ENCODE measurements around the gene GBF1. TPM values are rescaled to one million over a fixed set of nuclear protein-coding genes. Genes with fewer than 3 reads are reported as not detected.

Gene GBF1
- total and polyA plus RNA-seq, 2 experiments from 2014 or later = 43.1 to 55.4 TPM

- WGBS (ENCODE audit: low lambda C conversion rate, missing lambda C conversion rate) = 43% methylated on average over 30 of the region's 30 CpGs
- peaks cover 14% of the 10 kb centered on the region for H3K4me1 ChIP-seq (ENCODE audit: insufficient read depth)
- no peaks in the 10 kb centered on the region for H3K27me3 ChIP-seq
- peak overlapping the region; percentile 64 for H2AFZ ChIP-seq
- TF ChIP-seq CTCF (IDR thresholded peaks at IDR 0.05; ENCODE audit: poor library complexity) = peak; percentile 98
- TF ChIP-seq EZH2 (IDR thresholded peaks at IDR 0.05; ENCODE audit: borderline replicate concordance) = no peak
- TF ChIP-seq EZH2phosphoT487 (IDR thresholded peaks at IDR 0.05; ENCODE audit: low read depth, severe bottlenecking, unreplicated experiment) = no peak
- peak overlapping the region; percentile 91 for H3K4me3 ChIP-seq
- H3K4me2 ChIP-seq = peak overlapping the region; percentile 98
- no peaks in the 10 kb centered on the region for H3K9me2 ChIP-seq (replicated peaks; ENCODE audit: insufficient read depth)
- DNase-seq (ENCODE audit: low spot score) = no peak
- H3K27ac ChIP-seq = peak overlapping the region; percentile 97
- H3K79me2 ChIP-seq = peaks cover 11% of the 10 kb centered on the region
- no peaks in the 10 kb centered on the region for H4K20me1 ChIP-seq (ENCODE audit: insufficient read depth, poor library complexity, severe bottlenecking)
- no peaks in the 10 kb centered on the region for H3K36me3 ChIP-seq (replicated peaks; ENCODE audit: insufficient read depth, low read depth)
- H3K9me3 ChIP-seq (ENCODE audit: low read depth) = no peaks in the 10 kb centered on the region
These were observed 148.2 kb downstream of the GBF1 start for GRCh38 chr10:102393411-102394078.

GRCh38 chr10:102394079-102394800 is 148.9 kb downstream of the GBF1 start:
- peak overlapping the region; percentile 60 for H2AFZ ChIP-seq
- no peaks in the 10 kb centered on the region for H3K9me3 ChIP-seq (ENCODE audit: low read depth)
- peak; percentile 97 for DNase-seq (ENCODE audit: low spot score)
- 2% methylated on average over 69 of the region's 71 CpGs for WGBS (ENCODE audit: low lambda C conversion rate, missing lambda C conversion rate)
- H4K20me1 ChIP-seq (ENCODE audit: insufficient read depth, poor library complexity, severe bottlenecking) = no peaks in the 10 kb centered on the region
- peak overlapping the region; percentile 98 for H3K4me2 ChIP-seq
- H3K27me3 ChIP-seq = no peaks in the 10 kb centered on the region
- peak overlapping the region; percentile 91 for H3K4me3 ChIP-seq
- H3K4me1 ChIP-seq (ENCODE audit: insufficient read depth) = peaks cover 14% of the 10 kb centered on the region
- H3K27ac ChIP-seq = peak overlapping the region; percentile 97
- peaks cover 11% of the 10 kb centered on the region for H3K79me2 ChIP-seq
- no peak for TF ChIP-seq CTCF (IDR thresholded peaks at IDR 0.05; ENCODE audit: poor library complexity)
- TF ChIP-seq EZH2phosphoT487 (IDR thresholded peaks at IDR 0.05; ENCODE audit: low read depth, severe bottlenecking, unreplicated experiment) = no peak
- TF ChIP-seq EZH2 (IDR thresholded peaks at IDR 0.05; ENCODE audit: borderline replicate concordance) = no peak
- H3K9me2 ChIP-seq (replicated peaks; ENCODE audit: insufficient read depth) = no peaks in the 10 kb centered on the region
- no peaks in the 10 kb centered on the region for H3K36me3 ChIP-seq (replicated peaks; ENCODE audit: insufficient read depth, low read depth)

GRCh38 chr10:102394801-102395399 is 149.6 kb downstream of the GBF1 start:
- H4K20me1 ChIP-seq (ENCODE audit: insufficient read depth, poor library complexity, severe bottlenecking) = no peaks in the 10 kb centered on the region
- no peaks in the 10 kb centered on the region for H3K36me3 ChIP-seq (replicated peaks; ENCODE audit: insufficient read depth, low read depth)
- H3K79me2 ChIP-seq = peaks cover 11% of the 10 kb centered on the region
- TF ChIP-seq EZH2phosphoT487 (IDR thresholded peaks at IDR 0.05; ENCODE audit: low read depth, severe bottlenecking, unreplicated experiment) (no peak), CTCF (IDR thresholded peaks at IDR 0.05; ENCODE audit: poor library complexity) (no peak), EZH2 (IDR thresholded peaks at IDR 0.05; ENCODE audit: borderline replicate concordance) (no peak)
- no peaks in the 10 kb centered on the region for H3K9me2 ChIP-seq (replicated peaks; ENCODE audit: insufficient read depth)
- H3K27ac ChIP-seq = peak overlapping the region; percentile 97
- peak overlapping the region; percentile 91 for H3K4me3 ChIP-seq
- H3K4me1 ChIP-seq (ENCODE audit: insufficient read depth) = peaks cover 17% of the 10 kb centered on the region
- peak overlapping the region; percentile 45 for H2AFZ ChIP-seq
- no peaks in the 10 kb centered on the region for H3K9me3 ChIP-seq (ENCODE audit: low read depth)
- no peak for DNase-seq (ENCODE audit: low spot score)
- no peaks in the 10 kb centered on the region for H3K27me3 ChIP-seq
- peak overlapping the region; percentile 98 for H3K4me2 ChIP-seq
- 3% methylated on average over 28 of the region's 35 CpGs for WGBS (ENCODE audit: low lambda C conversion rate, missing lambda C conversion rate)

Data from hepatocyte (in vitro differentiated cells).